ENCODE results near the gene PDK3. TPM values are rescaled to one million over a fixed set of nuclear protein-coding genes. Genes with fewer than 3 reads are reported as not detected.

PDK3 gene
- total RNA-seq, 6 experiments from 2014 or later, result 0.09 to 1.2 (median 0.12) TPM; not detected in 1

DNA sequence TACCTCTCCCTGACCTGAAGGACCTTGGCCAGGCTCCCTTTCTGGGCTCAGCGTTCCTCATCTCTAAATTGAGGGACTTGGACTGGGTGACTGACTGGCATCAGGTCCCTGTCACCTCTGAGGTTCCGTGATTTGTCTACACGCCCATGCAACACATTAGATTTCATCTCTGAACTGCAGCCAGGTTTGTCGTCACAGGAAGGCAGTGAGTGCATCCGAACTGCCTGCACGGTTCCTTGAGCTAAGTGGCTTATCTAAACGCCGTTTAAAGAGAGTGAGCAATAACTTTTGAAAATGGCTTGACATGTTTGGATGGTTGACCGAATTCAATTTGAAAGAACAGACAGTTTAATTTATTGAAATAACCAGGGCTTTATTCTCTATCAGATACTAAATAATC lies 112.0 kb downstream of the PDK3 start:
- Mint-ChIP-seq H3K4me1 (ENCODE audit: low read depth) (no peaks in the 10 kb centered on the region), H3K27ac (no peak overlapping the region), H3K9me3 (no peaks in the 10 kb centered on the region), H3K4me3 (no peak overlapping the region), H3K27me3 (ENCODE audit: insufficient read depth) (peaks cover 1% of the 10 kb centered on the region; the same call in 1 of the 2 replicates), H3K36me3 (ENCODE audit: low read depth) (no peaks in the 10 kb centered on the region)
- no peak for DNase-seq
- TF ChIP-seq, protein P1, sequence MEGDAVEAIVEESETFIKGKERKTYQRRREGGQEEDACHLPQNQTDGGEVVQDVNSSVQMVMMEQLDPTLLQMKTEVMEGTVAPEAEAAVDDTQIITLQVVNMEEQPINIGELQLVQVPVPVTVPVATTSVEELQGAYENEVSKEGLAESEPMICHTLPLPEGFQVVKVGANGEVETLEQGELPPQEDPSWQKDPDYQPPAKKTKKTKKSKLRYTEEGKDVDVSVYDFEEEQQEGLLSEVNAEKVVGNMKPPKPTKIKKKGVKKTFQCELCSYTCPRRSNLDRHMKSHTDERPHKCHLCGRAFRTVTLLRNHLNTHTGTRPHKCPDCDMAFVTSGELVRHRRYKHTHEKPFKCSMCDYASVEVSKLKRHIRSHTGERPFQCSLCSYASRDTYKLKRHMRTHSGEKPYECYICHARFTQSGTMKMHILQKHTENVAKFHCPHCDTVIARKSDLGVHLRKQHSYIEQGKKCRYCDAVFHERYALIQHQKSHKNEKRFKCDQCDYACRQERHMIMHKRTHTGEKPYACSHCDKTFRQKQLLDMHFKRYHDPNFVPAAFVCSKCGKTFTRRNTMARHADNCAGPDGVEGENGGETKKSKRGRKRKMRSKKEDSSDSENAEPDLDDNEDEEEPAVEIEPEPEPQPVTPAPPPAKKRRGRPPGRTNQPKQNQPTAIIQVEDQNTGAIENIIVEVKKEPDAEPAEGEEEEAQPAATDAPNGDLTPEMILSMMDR (IDR thresholded peaks at IDR 0.05), result no peak

Other genes starting within 250 kb of the PDK3 start
- not detected for gene SUPT20HL2, start 151.2 kb upstream of the PDK3 start, total RNA-seq (2021; fragmentation: NEBNext Ultra II Directional; extraction: Animal tissue kit (Norgen Biotek cat#: 25700))
- gene SUPT20HL1, start 104.6 kb upstream of the PDK3 start, total RNA-seq (2021; fragmentation: NEBNext Ultra II Directional; extraction: Animal tissue kit (Norgen Biotek cat#: 25700)), result not detected
- gene PCYT1B, start 182.1 kb downstream of the PDK3 start, total RNA-seq (2021; fragmentation: NEBNext Ultra II Directional; extraction: Animal tissue kit (Norgen Biotek cat#: 25700)), result not detected
- gene POLA1, start 228.6 kb downstream of the PDK3 start, total RNA-seq (2021; fragmentation: NEBNext Ultra II Directional; extraction: Animal tissue kit (Norgen Biotek cat#: 25700)), result 10 to 100 TPM in 4 of 6 experiments, 1 to 10 TPM in 2; 6.5 to 12.5 (median 11.0) TPM